Gastrocnemius medialis (tissue), 4 donors: ENCODE data around the gene PXN. TPM values are rescaled to one million over a fixed set of nuclear protein-coding genes. Genes with fewer than 3 reads are reported as not detected.

Source experiments
- ATAC-seq, 2 donors: fragments of 150-250 bp; one replicate each; pipeline ENCODE4 v1.9.1; 2016
- DNase-seq, 2 donors: peaks; one replicate each; pipeline ENCODE4 v3.0.0-alpha.2; 2019
- H3K27ac ChIP-seq, 4 donors: fragments of 200-600 bp; sonication (generic); 1 replicate in 1 of 4; 2 replicates in 3 of 4; pipeline ENCODE4 v1.5.1; 2016 to 2018; ENCODE audit warnings: mild to moderate bottlenecking in 2 of 4, moderate library complexity in 1 of 4
- H3K27me3 ChIP-seq, 3 donors: fragments of 200-600 bp; sonication (generic) in 2 of 3; 1 replicate in 1 of 3; 2 replicates in 2 of 3; pipeline versions ENCODE4 v1.5.1 to v1.6.0; 2016 to 2019; ENCODE audit warnings: mild to moderate bottlenecking in 1 of 3, moderate library complexity in 1 of 3
- H3K36me3 ChIP-seq, 2 donors: fragments of 200-600 bp; sonication (generic) in 1 of 2; one replicate each; pipeline ENCODE4 v1.5.1; 2017 to 2018
- H3K4me1 ChIP-seq, 2 donors: fragments of 200-600 bp; sonication (generic) in 1 of 2; one replicate each; pipeline ENCODE4 v1.5.1; 2016 to 2017; ENCODE audit warnings: mild to moderate bottlenecking in 2 of 2
- H3K4me3 ChIP-seq, 4 donors: fragments of 200-600 bp; sonication (generic) in 3 of 4; 1 replicate in 1 of 4; 2 replicates in 3 of 4; pipeline ENCODE4 v1.5.1; 2016 to 2019; ENCODE audit warnings: mild to moderate bottlenecking in 2 of 4
- H3K9me3 ChIP-seq, 3 donors: fragments of 200-600 bp; sonication (generic) in 2 of 3; 1 replicate in 1 of 3; 2 replicates in 2 of 3; pipeline ENCODE4 v1.5.1; 2016 to 2019
- CTCF ChIP-seq, 5 experiments: fragments of 450-650 bp in 3 of 5; fragments of 200-600 bp in 2 of 5; sonication (generic) in 2 of 5; IDR thresholded peaks in 4 of 5; conservative IDR thresholded peaks in 1 of 5; 1 replicate in 4 of 5; 2 replicates in 1 of 5; pipeline ENCODE4 v1.5.1; 2016 to 2019; ENCODE audit warnings: antibody characterized with exemption in 5 of 5, mild to moderate bottlenecking in 3 of 5, moderate library complexity in 3 of 5
- POLR2A ChIP-seq, 2 donors: fragments of 450-650 bp; IDR thresholded peaks; one replicate each; pipeline ENCODE4 v1.6.1; 2017; ENCODE audit warnings: antibody characterized with exemption in 2 of 2, mild to moderate bottlenecking in 2 of 2, moderate library complexity in 2 of 2
- in situ Hi-C, 4 donors: fragments of 200-750 bp; cut with MboI; loops; one replicate each; pipeline versions ENCODE4 v1.15.0 to v1.8.0; 2017; ENCODE audit warnings: low sequenced_read_pairs in 4 of 4
- intact Hi-C: fragments of 100-400 bp; cut with DNase I; formaldehyde crosslinking; loops from one replicate; pipeline ENCODE4 v1.15.1; 2023; ENCODE audit warnings: low total_unique reads
- total RNA-seq, 4 donors: library from RNA; depleted of rRNA; stranded (reverse); fragments of >200 nt; gene quantifications; one replicate each; pipeline versions ENCODE4 v1.1.0 to v1.2.3, GENCODE V29; 2016

PXN gene
- total RNA-seq, 4 donors from 2014 or later = 48.8 to 102 (median 77.9) TPM

- H3K27ac ChIP-seq = peak overlapping the region; percentile 97 to 99 (median 98)
- TF ChIP-seq POLR2A (IDR thresholded peaks at IDR 0.05) = no peak
- no peak for TF ChIP-seq CTCF (IDR thresholded peaks at IDR 0.05 in 4 of 5, conservative IDR thresholded peaks at IDR 0.05 in 1 of 5)
- H3K27me3 ChIP-seq = no peaks in the 10 kb centered on the region
- peaks cover 77 to 90% of the 10 kb centered on the region in 2 donors for H3K4me1 ChIP-seq
- ATAC-seq (no peak), DNase-seq (no peak)
- intact Hi-C loops = no loop called here
- no peaks in the 10 kb centered on the region for H3K36me3 ChIP-seq
- in situ Hi-C loops = no loop called here
- no peaks in the 10 kb centered on the region for H3K9me3 ChIP-seq
- H3K4me3 ChIP-seq = no peak overlapping the region
Observed at GRCh38 chr12:120241561-120242274, 23.8 kb downstream of the PXN start.

GRCh38 chr12:120240495-120240833, 25.1 kb downstream of the PXN start:
- H3K4me1 ChIP-seq = peaks cover 88 to 93% of the 10 kb centered on the region in 2 donors
- ATAC-seq (no peak), DNase-seq (peak in 1 of 2 donors; percentile 57)
- in situ Hi-C loops (no loop called here), intact Hi-C loops (no loop called here)
- no peaks in the 10 kb centered on the region for H3K9me3 ChIP-seq
- peak overlapping the region; percentile 97 to 99 (median 98) for H3K27ac ChIP-seq
- H3K27me3 ChIP-seq = no peaks in the 10 kb centered on the region
- H3K4me3 ChIP-seq = no peak overlapping the region
- no peaks in the 10 kb centered on the region for H3K36me3 ChIP-seq
- TF ChIP-seq POLR2A (IDR thresholded peaks at IDR 0.05) (no peak), CTCF (IDR thresholded peaks at IDR 0.05 in 4 of 5, conservative IDR thresholded peaks at IDR 0.05 in 1 of 5) (no peak)

- Histone ChIP-seq H3K27me3 (no peaks in the 10 kb centered on the region), H3K36me3 (no peaks in the 10 kb centered on the region), H3K4me3 (no peak overlapping the region), H3K4me1 (peaks cover 91 to 94% of the 10 kb centered on the region in 2 donors), H3K27ac (peak overlapping the region; percentile 97 to 99 (median 98)), H3K9me3 (no peaks in the 10 kb centered on the region)
- intact Hi-C loops (no loop called here), in situ Hi-C loops (no loop called here)
- DNase-seq (no peak), ATAC-seq (no peak)
- TF ChIP-seq POLR2A (IDR thresholded peaks at IDR 0.05) = no peak
- no peak for TF ChIP-seq CTCF (IDR thresholded peaks at IDR 0.05 in 4 of 5, conservative IDR thresholded peaks at IDR 0.05 in 1 of 5)
Observed at GRCh38 chr12:120239776-120240494, 25.6 kb downstream of the PXN start.

- in situ Hi-C loops (no loop called here), intact Hi-C loops (no loop called here)
- no peaks in the 10 kb centered on the region for H3K36me3 ChIP-seq
- no peaks in the 10 kb centered on the region for H3K9me3 ChIP-seq
- H3K27me3 ChIP-seq = no peaks in the 10 kb centered on the region
- TF ChIP-seq CTCF (IDR thresholded peaks at IDR 0.05 in 4 of 5, conservative IDR thresholded peaks at IDR 0.05 in 1 of 5) (no peak), POLR2A (IDR thresholded peaks at IDR 0.05) (no peak)
- DNase-seq (peak in 1 of 2 donors; percentile 25), ATAC-seq (no peak)
- H3K4me1 ChIP-seq = peaks cover 99% of the 10 kb centered on the region in 2 donors
- H3K27ac ChIP-seq = peak overlapping the region; percentile 97 to 99 (median 98)
- H3K4me3 ChIP-seq = no peak overlapping the region
Observed at GRCh38 chr12:120238839-120239445, 26.6 kb downstream of the PXN start.
